Esophagus mucosa (tissue), 1 donor: ENCODE data around the gene AKR1C3. TPM values are rescaled to one million over a fixed set of nuclear protein-coding genes. Genes with fewer than 3 reads are reported as not detected.
"Not testable (repeated sequence)": the region's sequence is repeated elsewhere in the genome, so short reads cannot be mapped to it uniquely, and the experiment has no call there.

ENCODE experiments used
- ATAC-seq: fragments of 200-7000 bp; cut with Tn5 transposase; one replicate; pipeline ENCODE4 v1.9.1; 2020
- total RNA-seq: library from RNA; stranded (reverse); gene quantifications from one replicate; pipeline ENCODE4 v1.2.4, GENCODE V29; 2023
- donor health status: DM: yes; HTN: yes; CAD: no.

AKR1C3 gene
- 29.5 TPM for total RNA-seq

GRCh38 chr10:5094265-5095205 lies at the start of gene AKR1C3:
Gene AKR1C3 (plus strand): TSS chr10:5094414. CDS start chr10:5094445, 31 bp downstream.
- peak; percentile 63 for ATAC-seq

DNA sequence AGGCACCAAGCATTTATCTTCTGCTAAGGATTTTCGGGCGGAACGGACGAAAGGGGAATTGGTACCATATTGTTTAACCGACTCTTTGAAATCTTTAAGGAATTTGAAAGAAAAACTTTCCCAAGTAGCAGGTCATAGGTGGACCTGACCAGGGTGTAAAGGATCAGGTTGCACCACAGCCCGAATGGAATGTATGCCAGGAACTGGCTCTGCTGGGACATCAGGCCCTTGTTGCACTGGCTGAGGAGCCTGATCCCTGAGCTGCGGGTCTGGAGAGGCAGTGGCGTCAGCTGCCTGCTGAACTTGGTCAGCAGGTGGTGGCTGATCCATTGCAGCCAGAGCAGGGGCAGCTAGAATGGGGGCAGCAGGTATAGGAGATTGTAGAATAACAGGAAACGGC lies 49.1 kb upstream of the AKR1C3 start:
- no peak for ATAC-seq

- ATAC-seq, result no peak
These were observed 47.8 kb upstream of the AKR1C3 start for GRCh38 chr10:5046410-5046809.

DNA sequence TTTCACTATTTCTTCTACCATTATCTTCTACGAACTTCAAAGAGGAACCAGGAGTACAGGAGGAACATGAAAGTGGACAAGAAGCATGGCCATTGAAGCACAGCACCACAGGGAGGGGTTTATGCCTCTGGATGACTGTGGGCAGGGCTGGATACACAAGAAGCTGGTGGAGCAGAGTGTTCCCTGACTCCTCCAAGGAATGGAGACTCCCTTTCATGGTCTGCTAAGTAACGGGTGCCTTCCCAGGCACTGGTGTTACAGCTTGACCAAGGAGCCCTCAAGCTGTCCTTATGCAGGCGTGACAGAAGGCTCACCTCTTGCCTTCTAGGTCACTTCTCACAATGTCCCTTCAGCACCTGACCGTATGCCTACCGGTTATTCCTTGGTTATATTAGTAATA lies 47.2 kb upstream of the AKR1C3 start:
- not testable (repeated sequence) for ATAC-seq

DNA sequence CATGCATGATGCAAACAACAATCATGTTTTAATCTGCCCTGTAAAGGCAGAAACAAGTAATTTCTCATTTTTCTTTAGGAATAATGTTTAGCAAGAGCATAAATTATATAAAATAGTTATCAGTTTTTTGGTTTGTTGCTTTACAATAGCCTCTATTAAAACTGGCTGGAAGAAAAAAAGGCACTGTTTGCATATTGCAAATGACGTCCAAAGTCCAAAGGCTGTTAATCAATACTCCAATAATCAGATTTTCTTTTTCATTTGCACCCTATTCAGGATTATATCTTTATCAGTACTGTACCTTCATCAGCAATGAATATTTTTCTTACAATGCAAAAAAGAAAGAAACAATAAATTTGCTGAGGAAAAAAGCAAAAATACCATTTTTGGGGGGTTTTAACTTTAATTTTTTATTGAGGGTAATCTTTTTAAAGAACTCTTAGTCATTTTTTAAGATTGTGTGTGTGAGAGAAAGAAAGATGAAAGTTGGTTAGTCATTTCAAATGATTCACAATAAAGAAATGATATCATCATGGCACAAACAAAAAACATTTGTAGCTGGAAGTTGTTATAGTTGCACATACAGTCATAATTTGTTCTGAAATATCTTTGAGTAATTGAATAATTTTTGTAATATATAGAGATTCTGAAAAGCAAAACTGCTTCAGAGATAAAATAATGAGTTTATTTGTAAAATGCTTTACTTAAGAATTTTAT lies 46.1 kb upstream of the AKR1C3 start:
- ATAC-seq, result no peak

- not testable (repeated sequence) for ATAC-seq
These were observed 41.2 kb upstream of the AKR1C3 start for GRCh38 chr10:5052951-5053500.

GRCh38 chr10:5054831-5055230 lies 39.4 kb upstream of the AKR1C3 start:
- not testable (repeated sequence) for ATAC-seq

GRCh38 chr10:5059267-5059666 lies 34.9 kb upstream of the AKR1C3 start:
- ATAC-seq, result not testable (repeated sequence)

GRCh38 chr10:5060791-5061190 lies 33.4 kb upstream of the AKR1C3 start:
- not testable (repeated sequence) for ATAC-seq

- no peak for ATAC-seq
These were observed 29.6 kb upstream of the AKR1C3 start for GRCh38 chr10:5064656-5065055.

- no peak for ATAC-seq
These were observed 25.8 kb upstream of the AKR1C3 start for GRCh38 chr10:5068274-5068984.

DNA sequence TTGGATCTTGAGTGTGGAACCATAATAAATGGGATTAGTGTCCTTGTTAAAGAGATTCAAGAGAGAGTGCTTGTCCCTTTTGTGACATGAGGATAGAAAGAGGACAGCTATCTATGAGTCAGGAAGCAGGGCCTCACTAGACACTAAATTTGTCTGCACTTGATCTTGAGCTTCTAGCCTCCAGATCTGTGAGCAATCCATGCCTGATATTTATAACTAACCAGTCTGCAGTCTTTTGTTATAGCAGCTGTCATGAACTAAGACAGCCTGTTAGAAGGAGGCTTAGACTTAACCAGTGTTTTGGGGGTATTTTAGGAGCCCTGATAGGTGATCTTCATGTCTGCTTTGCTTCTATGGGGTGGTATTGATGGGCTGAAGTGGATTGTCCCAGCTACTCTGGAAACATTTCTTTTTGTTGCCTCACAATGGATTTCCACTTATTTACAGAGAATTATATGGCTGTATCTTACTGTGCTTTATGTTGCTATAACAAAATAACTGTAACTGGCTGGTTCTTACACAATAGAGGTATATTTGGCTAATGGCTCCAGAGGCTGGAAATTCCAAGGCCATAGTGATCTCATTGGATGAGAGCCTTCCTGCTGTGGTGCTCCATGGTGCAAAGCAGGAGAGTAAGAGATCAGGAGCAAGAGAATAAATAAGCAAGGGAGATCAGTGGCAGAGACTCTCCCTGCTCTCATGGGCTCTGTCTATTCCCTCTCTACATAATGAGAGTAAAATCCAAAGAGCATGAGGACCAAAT lies 23.4 kb upstream of the AKR1C3 start:
- no peak for ATAC-seq

DNA sequence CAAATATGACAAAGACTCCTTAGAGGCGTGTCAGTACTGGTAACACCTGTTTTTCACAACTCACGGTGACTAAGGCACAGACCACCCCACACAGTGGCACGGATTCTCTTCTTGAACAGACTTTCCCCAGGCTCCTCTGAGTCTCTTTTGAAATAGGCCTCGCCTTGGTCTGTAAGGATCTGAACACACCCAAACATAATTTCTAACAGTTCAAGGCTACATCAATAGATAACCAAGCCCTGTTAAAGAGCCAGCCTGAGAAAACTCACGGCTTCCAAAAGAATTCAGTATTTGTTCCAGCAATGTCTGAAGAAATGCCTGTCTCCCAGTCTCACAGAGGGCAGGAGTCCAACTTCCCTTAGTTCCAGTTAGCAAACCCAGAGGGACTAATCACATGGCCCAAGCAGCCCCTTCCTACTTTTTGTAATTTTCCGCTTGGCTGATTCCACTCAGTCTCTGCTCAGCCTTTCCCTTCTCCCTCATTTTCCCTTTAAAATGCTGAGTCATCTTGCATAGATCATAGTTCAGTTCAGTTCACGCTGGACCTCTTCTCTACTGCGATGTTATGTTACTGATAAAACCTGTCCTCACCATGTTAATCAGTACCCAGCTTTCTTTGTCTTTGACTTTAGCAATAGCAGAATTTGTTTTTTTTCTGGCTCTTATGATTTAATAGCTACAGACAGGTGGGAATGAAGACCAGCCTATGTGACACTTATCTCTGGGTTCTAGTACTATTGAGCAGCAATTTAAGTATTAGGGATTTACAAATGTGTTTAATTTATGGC lies 22.6 kb upstream of the AKR1C3 start:
- peak; percentile 94 for ATAC-seq

- ATAC-seq, result no peak
These were observed 20.6 kb upstream of the AKR1C3 start for GRCh38 chr10:5073659-5074058.

GRCh38 chr10:5076615-5077014 lies 17.6 kb upstream of the AKR1C3 start:
- ATAC-seq, result no peak

- peak; percentile 98 for ATAC-seq
These were observed 15.6 kb upstream of the AKR1C3 start for GRCh38 chr10:5078547-5079180.

- no peak for ATAC-seq
These were observed 14.8 kb upstream of the AKR1C3 start for GRCh38 chr10:5079306-5079830.

- ATAC-seq, result no peak
These were observed 14.4 kb upstream of the AKR1C3 start for GRCh38 chr10:5079836-5080235.

DNA sequence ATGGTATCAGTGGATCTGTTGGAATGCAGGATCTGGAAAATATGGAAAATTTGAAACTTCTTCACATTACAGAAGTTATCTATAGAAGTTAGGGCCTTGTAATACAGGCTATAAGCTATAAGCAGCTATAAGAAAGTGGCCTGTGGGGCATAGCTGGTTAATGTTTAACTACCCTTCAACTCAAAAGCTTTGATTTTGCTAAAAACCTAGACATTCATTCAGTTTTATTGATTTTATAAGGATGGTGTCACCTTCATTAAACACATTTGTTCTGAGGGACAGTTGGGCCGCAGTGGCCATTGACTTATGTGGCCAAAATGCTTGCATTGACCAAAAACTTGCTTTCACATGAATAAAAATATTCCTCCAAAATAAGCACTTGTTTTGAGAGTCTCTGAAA lies 13.1 kb upstream of the AKR1C3 start:
- ATAC-seq, result no peak

DNA sequence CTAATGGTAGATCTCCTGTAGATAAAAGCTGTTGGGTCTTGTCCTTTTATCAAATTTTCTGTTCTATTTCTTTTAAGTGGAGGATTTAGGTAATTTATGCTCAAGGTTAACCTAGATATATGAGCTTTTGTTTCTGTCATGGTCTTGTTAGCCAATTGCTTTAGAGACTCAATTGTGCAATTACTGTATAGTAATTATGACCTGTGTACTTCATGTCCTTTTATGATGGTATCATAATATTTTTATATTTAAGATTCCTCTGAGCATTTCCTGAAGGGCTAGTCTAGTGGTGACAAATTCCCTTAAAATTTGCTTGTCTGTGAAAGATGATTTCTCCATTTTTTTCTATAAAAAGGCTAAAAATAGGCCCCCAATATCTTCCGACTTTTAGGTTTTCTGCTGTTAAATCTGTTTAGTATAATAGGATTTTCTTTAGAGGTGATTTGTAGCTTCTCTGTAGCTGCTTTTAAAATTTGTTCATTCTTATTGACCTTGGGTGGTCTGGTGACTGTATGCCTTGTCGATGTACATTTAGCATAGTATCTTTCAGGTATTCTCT lies 5.4 kb upstream of the AKR1C3 start:
- ATAC-seq, result no peak
